ENCODE measurements around the gene NKPD1. TPM values are rescaled to one million over a fixed set of nuclear protein-coding genes. Genes with fewer than 3 reads are reported as not detected.

The NKPD1 gene
- total RNA-seq, 2 donors from 2014 or later = 0.16 to 0.22 TPM

DNA sequence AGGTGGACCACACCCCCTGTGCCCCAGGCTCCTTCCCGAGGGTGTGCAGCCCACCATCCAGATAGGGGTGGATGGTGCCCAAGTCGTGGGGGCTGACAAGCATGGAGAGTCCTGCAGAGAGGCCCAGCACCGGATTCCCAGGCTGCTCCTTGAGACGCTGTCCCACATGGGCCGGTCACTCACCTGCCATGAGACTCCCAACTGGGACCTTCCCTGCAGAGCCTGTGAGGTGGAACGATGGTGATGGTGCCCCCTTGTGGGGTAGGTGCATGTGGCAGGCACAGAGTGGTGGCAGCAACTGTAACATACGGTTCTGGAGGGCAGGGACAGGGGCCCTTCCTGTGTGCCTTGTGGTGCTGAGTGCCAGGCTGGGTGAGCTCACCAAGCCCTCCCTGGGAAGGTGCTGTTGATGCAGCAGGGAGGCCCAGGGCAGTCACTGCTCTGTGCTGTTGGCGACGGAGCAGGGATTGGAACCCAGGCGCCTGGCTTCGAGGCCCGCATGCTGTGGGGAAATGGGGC lies 34.7 kb downstream of the NKPD1 start:
- Histone ChIP-seq H3K36me3 (no peaks in the 10 kb centered on the region), H3K27ac (no peak overlapping the region), H3K9me3 (no peaks in the 10 kb centered on the region), H3K27me3 (no peaks in the 10 kb centered on the region), H3K4me1 (no peaks in the 10 kb centered on the region), H3K4me3 (no peak overlapping the region)
- TF ChIP-seq, protein P1, sequence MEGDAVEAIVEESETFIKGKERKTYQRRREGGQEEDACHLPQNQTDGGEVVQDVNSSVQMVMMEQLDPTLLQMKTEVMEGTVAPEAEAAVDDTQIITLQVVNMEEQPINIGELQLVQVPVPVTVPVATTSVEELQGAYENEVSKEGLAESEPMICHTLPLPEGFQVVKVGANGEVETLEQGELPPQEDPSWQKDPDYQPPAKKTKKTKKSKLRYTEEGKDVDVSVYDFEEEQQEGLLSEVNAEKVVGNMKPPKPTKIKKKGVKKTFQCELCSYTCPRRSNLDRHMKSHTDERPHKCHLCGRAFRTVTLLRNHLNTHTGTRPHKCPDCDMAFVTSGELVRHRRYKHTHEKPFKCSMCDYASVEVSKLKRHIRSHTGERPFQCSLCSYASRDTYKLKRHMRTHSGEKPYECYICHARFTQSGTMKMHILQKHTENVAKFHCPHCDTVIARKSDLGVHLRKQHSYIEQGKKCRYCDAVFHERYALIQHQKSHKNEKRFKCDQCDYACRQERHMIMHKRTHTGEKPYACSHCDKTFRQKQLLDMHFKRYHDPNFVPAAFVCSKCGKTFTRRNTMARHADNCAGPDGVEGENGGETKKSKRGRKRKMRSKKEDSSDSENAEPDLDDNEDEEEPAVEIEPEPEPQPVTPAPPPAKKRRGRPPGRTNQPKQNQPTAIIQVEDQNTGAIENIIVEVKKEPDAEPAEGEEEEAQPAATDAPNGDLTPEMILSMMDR (IDR thresholded peaks at IDR 0.05) = peak; percentile 67 to 70
- no peak for DNase-seq (ENCODE audit: low spot score)

DNA sequence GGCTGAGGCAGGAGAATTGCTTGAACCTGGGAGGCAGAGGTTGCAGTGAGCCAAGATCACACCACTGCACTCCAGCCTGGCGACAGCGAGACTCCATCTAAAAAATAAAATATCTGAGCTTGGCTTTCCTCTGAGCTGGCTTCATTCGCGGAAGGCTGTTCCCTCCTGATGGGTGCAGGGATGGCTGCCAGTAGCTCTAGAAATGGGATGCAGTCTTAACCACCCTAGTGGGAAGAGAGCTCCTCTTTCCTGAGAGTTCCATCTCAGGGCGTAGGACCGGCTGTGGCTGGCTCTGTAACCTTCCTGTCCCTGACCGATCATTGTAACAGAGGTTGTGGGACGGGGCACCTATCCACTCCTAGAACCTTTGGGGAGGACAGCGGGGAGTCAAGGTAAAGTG lies 35.4 kb downstream of the NKPD1 start:
- Histone ChIP-seq H3K4me3 (no peak overlapping the region), H3K9me3 (no peaks in the 10 kb centered on the region), H3K36me3 (no peaks in the 10 kb centered on the region), H3K4me1 (no peaks in the 10 kb centered on the region), H3K27me3 (no peaks in the 10 kb centered on the region), H3K27ac (no peak overlapping the region)
- TF ChIP-seq, protein P1 (IDR thresholded peaks at IDR 0.05) = no peak
- no peak for DNase-seq (ENCODE audit: low spot score)

DNA sequence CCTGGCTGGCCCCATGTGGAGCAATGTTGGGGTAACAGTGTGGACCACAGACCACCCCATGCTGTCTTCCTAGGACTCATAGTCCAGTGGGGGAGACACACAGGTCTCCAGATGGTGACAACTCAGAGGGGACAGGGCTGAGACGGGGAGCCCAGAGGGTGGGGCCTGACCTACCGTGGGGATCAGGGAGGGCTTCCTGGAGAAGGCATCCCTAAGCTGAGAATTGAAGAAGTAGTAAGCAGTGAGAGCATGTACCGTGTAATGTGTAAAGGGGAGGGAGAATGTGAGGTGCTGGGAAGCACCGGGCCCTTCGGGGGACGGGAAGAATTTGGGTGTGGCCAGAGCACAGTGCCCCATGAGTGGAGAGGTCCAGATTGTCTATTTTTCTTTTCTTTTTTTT lies 36.8 kb downstream of the NKPD1 start:
- Histone ChIP-seq H3K4me3 (no peak overlapping the region), H3K9me3 (no peaks in the 10 kb centered on the region), H3K27ac (no peak overlapping the region), H3K27me3 (no peaks in the 10 kb centered on the region), H3K36me3 (no peaks in the 10 kb centered on the region), H3K4me1 (no peaks in the 10 kb centered on the region)
- TF ChIP-seq, protein P1 (IDR thresholded peaks at IDR 0.05) = no peak
- DNase-seq (ENCODE audit: low spot score) = no peak

DNA sequence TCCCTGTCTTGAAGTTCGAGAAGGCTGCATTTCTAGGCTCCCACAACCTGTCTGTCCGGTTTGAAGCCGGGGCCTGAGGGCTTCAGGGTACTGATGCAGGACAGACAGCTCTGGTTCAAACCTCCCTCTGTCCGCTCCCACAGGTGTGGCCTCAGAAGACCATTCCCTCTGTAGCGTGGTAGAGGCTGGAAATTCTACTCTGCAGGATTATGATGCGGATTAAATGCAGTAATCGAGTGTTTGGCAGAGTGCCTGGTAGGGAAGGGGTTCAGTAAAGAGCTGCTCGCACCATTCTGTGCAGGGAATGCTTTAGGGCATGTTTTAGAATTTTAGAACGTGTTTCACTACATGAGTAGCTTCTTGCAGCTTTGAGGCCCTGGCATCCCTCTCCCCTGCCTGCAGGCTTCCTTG lies 37.3 kb downstream of the NKPD1 start:
- Histone ChIP-seq H3K4me3 (no peak overlapping the region), H3K27me3 (no peaks in the 10 kb centered on the region), H3K9me3 (no peaks in the 10 kb centered on the region), H3K4me1 (peaks cover 0 to 4% of the 10 kb centered on the region in 2 donors), H3K27ac (no peak overlapping the region), H3K36me3 (no peaks in the 10 kb centered on the region)
- no peak for DNase-seq (ENCODE audit: low spot score)
- TF ChIP-seq, protein P1 (IDR thresholded peaks at IDR 0.05) = no peak

DNA sequence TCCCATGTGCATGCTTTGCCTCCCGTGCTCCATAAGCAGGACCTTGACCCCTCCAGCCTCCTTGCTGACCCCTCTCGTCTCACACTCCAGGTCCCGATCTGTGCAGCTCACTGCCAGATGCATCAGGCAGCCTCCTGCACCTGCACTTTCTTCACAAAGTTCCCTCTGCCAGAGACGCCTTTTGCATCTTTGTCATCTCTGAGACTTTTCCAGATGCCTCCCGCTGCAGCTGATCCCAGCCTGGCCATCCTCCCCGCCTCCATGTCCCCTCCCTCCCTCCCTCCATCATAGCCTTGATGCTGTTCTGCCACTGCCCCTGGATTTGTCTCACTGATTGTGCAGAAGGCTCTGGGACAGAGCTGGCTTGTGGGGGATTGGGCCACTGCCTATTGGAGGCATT lies 38.0 kb downstream of the NKPD1 start:
- no peak overlapping the region for H3K27ac ChIP-seq

More for the DNA sequence above, 38.0 kb downstream of the NKPD1 start:
- H3K4me3 ChIP-seq = no peak overlapping the region
- TF ChIP-seq, protein P1 (IDR thresholded peaks at IDR 0.05) = no peak
- H3K27me3 ChIP-seq = no peaks in the 10 kb centered on the region
- no peaks in the 10 kb centered on the region for H3K36me3 ChIP-seq
- H3K9me3 ChIP-seq = no peaks in the 10 kb centered on the region
- H3K4me1 ChIP-seq = peaks cover 0 to 10% of the 10 kb centered on the region in 2 donors
- DNase-seq (ENCODE audit: low spot score) = no peak

Measured in right atrium auricular region (tissue), 2 donors.